ENCODE results near the gene MEAK7.

- TF ChIP-seq CTCF (IDR thresholded peaks at IDR 0.05) (no peak), POLR2A (IDR thresholded peaks at IDR 0.05) (no peak)
Observed at GRCh38 chr16:84519855-84520254, 15.4 kb upstream of the MEAK7 start.

Data from sigmoid colon (tissue), 3 donors.